GM23248 (cell line): ENCODE data around the gene ETDA. TPM values are rescaled to one million over a fixed set of nuclear protein-coding genes. Genes with fewer than 3 reads are reported as not detected.

ENCODE experiments used
- DNase-seq: peaks from one replicate; pipeline ENCODE4 v3.0.0-alpha.2; 2015
- H2AFZ ChIP-seq: fragments of 200-600 bp; sonication (generic); 2 replicates; pipeline ENCODE4 v1.6.1; 2016; ENCODE audit warnings: antibody characterized with exemption
- H3F3A ChIP-seq: fragments of 200-600 bp; sonication (generic); 2 replicates; pipeline ENCODE4 v1.6.1; 2016; ENCODE audit warnings: mild to moderate bottlenecking, antibody characterized with exemption, mixed run types; ENCODE audit not compliant: insufficient read depth
- H3K27ac ChIP-seq: fragments of 200-600 bp; sonication (generic); 2 replicates; pipeline ENCODE4 v1.5.1; 2016; ENCODE audit warnings: mild to moderate bottlenecking
- H3K27me3 ChIP-seq: fragments of 200-600 bp; sonication (generic); replicated peaks from 2 replicates; pipeline ENCODE4 v1.6.1; 2016; ENCODE audit warnings: mild to moderate bottlenecking; ENCODE audit not compliant: insufficient read depth
- H3K36me3 ChIP-seq: fragments of 200-600 bp; sonication (generic); 2 replicates; pipeline ENCODE4 v1.6.1; 2016; ENCODE audit warnings: low read depth, mild to moderate bottlenecking
- H3K4me1 ChIP-seq: fragments of 200-600 bp; sonication (generic); 2 replicates; pipeline ENCODE4 v1.6.1; 2016; ENCODE audit warnings: mild to moderate bottlenecking; ENCODE audit not compliant: insufficient read depth
- H3K4me2 ChIP-seq: fragments of 200-600 bp; sonication (generic); one replicate; pipeline ENCODE4 v1.6.1; 2016; ENCODE audit warnings: mild to moderate bottlenecking; ENCODE audit not compliant: unreplicated experiment
- H3K4me3 ChIP-seq: fragments of 200-600 bp; sonication (generic); 2 replicates; pipeline ENCODE4 v1.5.1; 2016; ENCODE audit warnings: mild to moderate bottlenecking
- H3K79me2 ChIP-seq: fragments of 200-600 bp; sonication (generic); 2 replicates; pipeline ENCODE4 v1.6.1; 2016; ENCODE audit warnings: mild to moderate bottlenecking; ENCODE audit not compliant: insufficient read depth
- H3K9ac ChIP-seq: fragments of 200-600 bp; sonication (generic); 2 replicates; pipeline ENCODE4 v1.6.1; 2016; ENCODE audit warnings: mild to moderate bottlenecking
- H3K9me2 ChIP-seq: fragments of 200-600 bp; sonication (generic); 2 replicates; pipeline ENCODE4 v1.6.1; 2016; ENCODE audit warnings: mixed run types, mild to moderate bottlenecking, moderate library complexity; ENCODE audit not compliant: insufficient read depth
- H3K9me3 ChIP-seq: fragments of 200-600 bp; sonication (generic); one replicate; pipeline ENCODE4 v1.6.1; 2017; ENCODE audit warnings: low read depth
- H4K20me1 ChIP-seq: fragments of 200-600 bp; sonication (generic); 2 replicates; pipeline ENCODE4 v1.6.0; 2016; ENCODE audit not compliant: insufficient read depth
- EZH2 ChIP-seq: fragments of 200-600 bp; sonication (generic); IDR thresholded peaks from 2 replicates; pipeline ENCODE4 v1.6.1; 2018; ENCODE audit warnings: antibody characterized with exemption, mild to moderate bottlenecking; ENCODE audit not compliant: insufficient read depth, poor library complexity, severe bottlenecking
- EZH2phosphoT487 ChIP-seq: fragments of 200-600 bp; sonication (generic); IDR thresholded peaks from 2 replicates; pipeline ENCODE4 v1.6.1; 2018; ENCODE audit warnings: antibody characterized with exemption, moderate library complexity, mild to moderate bottlenecking, low read depth; ENCODE audit not compliant: insufficient read depth
- WGBS, 2 experiments: methylation state at CpG; one replicate each; pipeline ENCODE4 v1.1.6; 2015 to 2017; ENCODE audit warnings: low lambda C conversion rate in 2 of 2, low coverage in 1 of 2; ENCODE audit errors: missing lambda C conversion rate in 2 of 2; 5-methylcytosine and 5-hydroxymethylcytosine counted together
- in situ Hi-C: fragments of 300-500 bp; cut with MboI; formaldehyde crosslinking; loops from 2 replicates; pipeline ENCODE4 v1.15.0; 2020
- polyA plus RNA-seq: library from polyadenylated mRNA; unstranded; fragments of >200 nt; fragmentation: Nextera tagmentation; extraction: Ambion mirVana; gene quantifications from 2 replicates; pipeline ENCODE4 v1.2.1, GENCODE V29; 2016
- total RNA-seq: library from RNA; depleted of rRNA; stranded (reverse); fragments of >200 nt; shearing (Covaris generic); gene quantifications from 2 replicates; pipeline ENCODE4 v1.2.3, GENCODE V29; 2014

Gene ETDA
- total and polyA plus RNA-seq, 2 experiments from 2014 or later: not detected

DNA sequence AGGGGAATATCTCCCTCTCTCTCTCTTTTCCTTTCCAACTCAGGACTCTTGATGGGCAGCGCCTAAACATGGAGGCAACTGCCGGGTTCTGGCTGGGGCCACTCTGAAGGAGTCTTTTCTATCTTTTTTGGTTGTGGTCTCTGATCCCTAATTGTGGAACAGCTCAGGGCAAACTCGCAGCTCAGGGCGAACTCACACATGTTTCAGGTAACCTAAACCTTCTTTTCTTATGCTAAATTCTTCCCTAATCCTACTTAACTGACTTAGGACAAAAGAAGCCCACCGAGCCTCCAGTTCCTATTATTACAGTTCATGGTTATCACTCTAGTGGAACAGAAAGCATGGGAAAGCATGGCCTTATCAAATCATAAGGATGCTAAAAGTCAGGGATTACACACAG lies 21.3 kb downstream of the ETDA start:
- Histone ChIP-seq H3K27ac (no peak overlapping the region), H3K9me3 (no peaks in the 10 kb centered on the region), H3K4me2 (no peak overlapping the region), H3K36me3 (no peaks in the 10 kb centered on the region), H3K9ac (no peak overlapping the region), H3K79me2 (no peaks in the 10 kb centered on the region), H3K27me3 (no peaks in the 10 kb centered on the region), H3K9me2 (no peaks in the 10 kb centered on the region), H4K20me1 (no peaks in the 10 kb centered on the region), H3F3A (no peaks in the 10 kb centered on the region), H2AFZ (no peak overlapping the region), H3K4me1 (no peaks in the 10 kb centered on the region), H3K4me3 (no peak overlapping the region)
- WGBS, 2 experiments: 50 to 58% methylated on average over 4 to 5 of the region's 5 CpGs
- no peak for TF ChIP-seq EZH2phosphoT487
- no peak for TF ChIP-seq EZH2
- in situ Hi-C loops: no loop called here
- DNase-seq: no peak

DNA sequence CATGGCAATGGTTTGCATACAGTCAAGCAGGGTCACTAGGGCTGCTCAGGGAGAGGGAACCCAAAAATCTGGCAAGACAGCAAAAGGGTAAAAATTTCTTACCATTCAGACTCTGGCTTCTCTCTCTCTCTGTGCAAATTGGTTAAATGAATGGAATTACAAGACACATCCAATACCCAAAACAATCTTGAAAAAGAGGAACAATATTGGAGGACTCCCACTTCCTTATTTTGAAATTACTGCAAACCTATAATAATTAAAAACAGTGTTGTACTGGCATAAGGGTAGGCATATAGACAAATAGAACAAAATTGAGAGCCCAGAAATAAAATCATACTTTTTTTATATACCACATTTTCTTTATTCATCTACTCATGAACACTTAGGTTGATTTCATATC lies 24.1 kb downstream of the ETDA start:
- in situ Hi-C loops: no loop called here
- TF ChIP-seq EZH2phosphoT487 (no peak), EZH2 (no peak)

DNA sequence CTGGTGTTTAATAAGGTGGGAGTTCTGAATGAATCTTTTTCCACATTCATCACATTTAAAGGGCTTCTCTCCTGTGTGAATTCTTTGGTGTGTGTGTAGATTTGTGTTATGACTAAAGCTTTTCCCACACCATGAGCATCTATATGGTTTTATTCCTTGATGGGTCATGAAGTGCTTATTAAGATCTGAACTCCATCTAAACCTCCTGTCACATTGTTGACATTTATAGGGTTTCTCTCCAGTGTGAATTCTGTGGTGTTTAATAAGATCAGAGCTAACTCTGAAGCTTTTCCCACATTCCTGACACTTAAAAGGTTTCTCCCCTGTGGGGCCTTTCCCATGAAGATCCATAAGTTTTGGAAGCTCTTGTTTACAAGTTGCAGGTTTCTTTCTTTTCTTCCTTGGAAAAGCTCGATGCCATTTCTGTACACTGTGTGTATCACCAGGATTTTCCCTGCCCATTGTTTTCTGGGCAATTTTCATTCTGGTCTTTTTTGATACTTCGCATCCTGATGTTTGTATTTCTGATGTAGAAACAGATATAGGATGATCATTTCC lies 35.5 kb downstream of the ETDA start:
- Histone ChIP-seq H3K27ac (no peak overlapping the region), H3K9ac (no peak overlapping the region), H3K9me3 (no peaks in the 10 kb centered on the region), H3K79me2 (no peaks in the 10 kb centered on the region), H3F3A (no peaks in the 10 kb centered on the region), H3K4me2 (no peak overlapping the region), H3K9me2 (no peaks in the 10 kb centered on the region), H3K27me3 (no peaks in the 10 kb centered on the region), H2AFZ (no peak overlapping the region), H3K4me3 (no peak overlapping the region), H4K20me1 (no peaks in the 10 kb centered on the region), H3K4me1 (no peaks in the 10 kb centered on the region), H3K36me3 (peaks cover 4% of the 10 kb centered on the region; the same call in 1 of the 2 replicates)
- DNase-seq: no peak
- 90 to 92% methylated on average over 2 of the region's 2 CpGs for WGBS, 2 experiments
- in situ Hi-C loops: no loop called here
- TF ChIP-seq EZH2: no peak
- no peak for TF ChIP-seq EZH2phosphoT487

More for the DNA sequence above, 24.1 kb downstream of the ETDA start:
- Histone ChIP-seq H3K4me2 (no peak overlapping the region), H3K9me2 (no peaks in the 10 kb centered on the region), H4K20me1 (no peaks in the 10 kb centered on the region), H3K4me3 (no peak overlapping the region), H3K36me3 (no peaks in the 10 kb centered on the region), H2AFZ (no peak overlapping the region), H3K9ac (no peak overlapping the region), H3K27ac (no peak overlapping the region), H3K9me3 (no peaks in the 10 kb centered on the region), H3K4me1 (no peaks in the 10 kb centered on the region), H3K27me3 (no peaks in the 10 kb centered on the region), H3K79me2 (no peaks in the 10 kb centered on the region), H3F3A (no peaks in the 10 kb centered on the region)
- DNase-seq: no peak

DNA sequence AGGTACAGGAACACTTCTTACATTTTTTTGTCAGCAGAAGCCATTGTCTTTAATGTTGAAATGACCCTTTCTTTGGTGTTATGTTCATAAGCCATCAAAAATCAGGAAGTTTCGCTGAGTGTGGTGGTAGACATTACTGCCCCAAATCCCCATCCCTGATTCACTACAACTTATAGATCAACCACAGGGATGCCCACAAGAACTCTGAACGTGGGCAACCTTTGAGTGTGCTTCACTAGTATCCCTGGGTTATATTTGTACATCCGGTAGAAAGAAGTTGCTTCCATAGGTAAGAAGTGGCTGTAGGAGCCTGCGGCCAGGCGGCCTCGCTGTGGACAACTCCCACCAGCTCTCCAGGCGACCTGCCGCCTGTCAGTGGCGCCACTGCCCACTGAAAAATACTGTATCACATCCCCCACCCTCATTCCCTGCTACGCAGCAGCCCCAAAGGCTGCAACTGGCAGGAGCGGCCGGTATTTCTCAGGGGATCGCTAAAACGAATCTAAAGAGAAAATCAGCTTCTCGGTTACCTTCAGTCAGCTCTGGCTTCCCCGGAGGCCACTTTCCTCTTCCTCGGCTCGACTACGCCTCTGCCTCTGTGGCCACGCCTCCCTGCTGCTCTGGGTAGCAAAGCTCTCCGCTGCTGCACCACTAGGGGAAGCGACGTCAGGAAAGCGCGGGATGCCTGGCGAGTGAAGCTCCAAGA lies 43.5 kb downstream of the ETDA start:
- no peaks in the 10 kb centered on the region for H3F3A ChIP-seq
- H3K9ac ChIP-seq: no peak overlapping the region
- H4K20me1 ChIP-seq: no peaks in the 10 kb centered on the region
- DNase-seq: no peak
- H3K9me2 ChIP-seq: no peaks in the 10 kb centered on the region
- no peak overlapping the region for H3K4me3 ChIP-seq
- TF ChIP-seq EZH2phosphoT487 (no peak), EZH2 (no peak)
- H2AFZ ChIP-seq: no peak overlapping the region
- H3K27ac ChIP-seq: no peak overlapping the region
- H3K4me2 ChIP-seq: no peak overlapping the region
- no peaks in the 10 kb centered on the region for H3K4me1 ChIP-seq
- H3K9me3 ChIP-seq: no peaks in the 10 kb centered on the region
- in situ Hi-C loops: no loop called here
- no peaks in the 10 kb centered on the region for H3K36me3 ChIP-seq
- H3K79me2 ChIP-seq: no peaks in the 10 kb centered on the region
- WGBS, 2 experiments: 60 to 63% methylated on average over 21 to 26 of the region's 26 CpGs
- no peaks in the 10 kb centered on the region for H3K27me3 ChIP-seq
